Measurements from ENCODE around the gene SP1.

DNA sequence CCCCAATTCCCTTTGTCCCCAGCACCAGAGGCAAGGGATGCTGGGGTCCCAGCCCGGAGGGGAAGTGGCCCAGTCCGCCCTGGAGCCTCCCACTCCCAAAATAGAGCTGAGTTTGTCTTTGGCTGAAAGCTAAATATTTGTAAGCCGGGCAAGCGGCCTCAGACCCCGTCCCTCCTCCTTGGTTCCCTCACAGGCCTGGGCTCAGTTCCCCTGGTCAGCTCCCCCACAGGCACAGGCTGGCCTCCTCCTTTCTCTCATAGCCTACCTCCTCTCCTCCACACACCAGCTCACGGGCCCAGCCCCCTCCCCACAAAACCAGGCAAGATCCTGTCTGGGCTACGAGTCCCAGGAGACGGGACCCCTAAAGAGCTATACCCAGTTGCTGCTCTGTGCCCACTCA is 45.2 kb upstream of the SP1 start:
- TF ChIP-seq, protein P1, sequence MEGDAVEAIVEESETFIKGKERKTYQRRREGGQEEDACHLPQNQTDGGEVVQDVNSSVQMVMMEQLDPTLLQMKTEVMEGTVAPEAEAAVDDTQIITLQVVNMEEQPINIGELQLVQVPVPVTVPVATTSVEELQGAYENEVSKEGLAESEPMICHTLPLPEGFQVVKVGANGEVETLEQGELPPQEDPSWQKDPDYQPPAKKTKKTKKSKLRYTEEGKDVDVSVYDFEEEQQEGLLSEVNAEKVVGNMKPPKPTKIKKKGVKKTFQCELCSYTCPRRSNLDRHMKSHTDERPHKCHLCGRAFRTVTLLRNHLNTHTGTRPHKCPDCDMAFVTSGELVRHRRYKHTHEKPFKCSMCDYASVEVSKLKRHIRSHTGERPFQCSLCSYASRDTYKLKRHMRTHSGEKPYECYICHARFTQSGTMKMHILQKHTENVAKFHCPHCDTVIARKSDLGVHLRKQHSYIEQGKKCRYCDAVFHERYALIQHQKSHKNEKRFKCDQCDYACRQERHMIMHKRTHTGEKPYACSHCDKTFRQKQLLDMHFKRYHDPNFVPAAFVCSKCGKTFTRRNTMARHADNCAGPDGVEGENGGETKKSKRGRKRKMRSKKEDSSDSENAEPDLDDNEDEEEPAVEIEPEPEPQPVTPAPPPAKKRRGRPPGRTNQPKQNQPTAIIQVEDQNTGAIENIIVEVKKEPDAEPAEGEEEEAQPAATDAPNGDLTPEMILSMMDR (IDR thresholded peaks at IDR 0.05) = no peak
- TF ChIP-seq TCF7L2 (IDR thresholded peaks at IDR 0.05; ENCODE audit: low read depth, low read length) (no peak), POLR2AphosphoS5 (IDR thresholded peaks at IDR 0.05; ENCODE audit: low read depth, low read length) (no peak), SIN3A (IDR thresholded peaks at IDR 0.05; ENCODE audit: borderline replicate concordance, insufficient read depth, low read depth, low read length) (no peak)
- TF ChIP-seq, protein P2, sequence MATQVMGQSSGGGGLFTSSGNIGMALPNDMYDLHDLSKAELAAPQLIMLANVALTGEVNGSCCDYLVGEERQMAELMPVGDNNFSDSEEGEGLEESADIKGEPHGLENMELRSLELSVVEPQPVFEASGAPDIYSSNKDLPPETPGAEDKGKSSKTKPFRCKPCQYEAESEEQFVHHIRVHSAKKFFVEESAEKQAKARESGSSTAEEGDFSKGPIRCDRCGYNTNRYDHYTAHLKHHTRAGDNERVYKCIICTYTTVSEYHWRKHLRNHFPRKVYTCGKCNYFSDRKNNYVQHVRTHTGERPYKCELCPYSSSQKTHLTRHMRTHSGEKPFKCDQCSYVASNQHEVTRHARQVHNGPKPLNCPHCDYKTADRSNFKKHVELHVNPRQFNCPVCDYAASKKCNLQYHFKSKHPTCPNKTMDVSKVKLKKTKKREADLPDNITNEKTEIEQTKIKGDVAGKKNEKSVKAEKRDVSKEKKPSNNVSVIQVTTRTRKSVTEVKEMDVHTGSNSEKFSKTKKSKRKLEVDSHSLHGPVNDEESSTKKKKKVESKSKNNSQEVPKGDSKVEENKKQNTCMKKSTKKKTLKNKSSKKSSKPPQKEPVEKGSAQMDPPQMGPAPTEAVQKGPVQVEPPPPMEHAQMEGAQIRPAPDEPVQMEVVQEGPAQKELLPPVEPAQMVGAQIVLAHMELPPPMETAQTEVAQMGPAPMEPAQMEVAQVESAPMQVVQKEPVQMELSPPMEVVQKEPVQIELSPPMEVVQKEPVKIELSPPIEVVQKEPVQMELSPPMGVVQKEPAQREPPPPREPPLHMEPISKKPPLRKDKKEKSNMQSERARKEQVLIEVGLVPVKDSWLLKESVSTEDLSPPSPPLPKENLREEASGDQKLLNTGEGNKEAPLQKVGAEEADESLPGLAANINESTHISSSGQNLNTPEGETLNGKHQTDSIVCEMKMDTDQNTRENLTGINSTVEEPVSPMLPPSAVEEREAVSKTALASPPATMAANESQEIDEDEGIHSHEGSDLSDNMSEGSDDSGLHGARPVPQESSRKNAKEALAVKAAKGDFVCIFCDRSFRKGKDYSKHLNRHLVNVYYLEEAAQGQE (IDR thresholded peaks at IDR 0.05; ENCODE audit: insufficient read depth in 1 of 2, low read depth in 2 of 2, low read length in 1 of 2) = no peak
